GM12892 (cell line): ENCODE data around the gene AGFG2.
A peak's percentile ranks its signal among the peaks of the same experiment; 100 is the strongest.
"Not testable (repeated sequence)": the region's sequence is repeated elsewhere in the genome, so short reads cannot be mapped to it uniquely, and the experiment has no call there.

Experiments used
- DNase-seq: peaks from one replicate; pipeline ENCODE4 v3.0.0; 2011; ENCODE audit not compliant: insufficient read length
- FAIRE-seq: peaks from 2 replicates; lab custom pipeline; 2011; peaks lifted over from hg19 to GRCh38; lab: Jason Lieb, UNC
- POLR2A ChIP-seq: IDR thresholded peaks from 2 replicates; pipeline ENCODE4 v1.6.1; 2011; ENCODE audit warnings: low read depth, low read length, control low read depth
- POLR2AphosphoS5 ChIP-seq: IDR thresholded peaks from 2 replicates; pipeline ENCODE4 v1.6.1; 2011; ENCODE audit warnings: low read depth, low read length, control low read depth
- TAF1 ChIP-seq: IDR thresholded peaks from 2 replicates; pipeline ENCODE4 v1.6.1; 2011; ENCODE audit warnings: low read depth, mild to moderate bottlenecking, control low read depth, low read length, borderline replicate concordance

The AGFG2 gene

GRCh38 chr7:100532165-100533022 is 6.6 kb upstream of the AGFG2 start:
- no peak for FAIRE-seq
- TF ChIP-seq TAF1 (no peak), POLR2A (no peak), POLR2AphosphoS5 (no peak)
- no peak for DNase-seq

DNA sequence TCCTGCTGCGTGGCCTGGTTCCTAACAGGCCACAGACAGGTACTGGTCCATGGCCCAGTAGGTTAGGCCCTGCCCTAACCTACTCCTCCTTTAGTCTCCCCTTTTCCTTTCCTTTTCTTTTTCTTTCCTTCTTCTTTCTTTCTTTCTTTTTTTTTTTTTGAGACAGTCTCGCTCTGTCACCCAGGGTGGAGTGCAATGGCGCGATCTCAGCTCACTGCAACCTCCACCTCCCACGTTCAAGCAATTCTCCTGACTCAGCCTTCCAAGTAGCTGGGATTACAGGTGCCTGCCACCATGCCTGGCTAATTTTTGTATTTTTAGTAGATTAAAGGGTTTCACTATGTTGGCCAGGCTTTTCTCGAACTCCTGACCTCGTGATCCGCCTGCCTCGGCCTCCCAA is 3.0 kb upstream of the AGFG2 start:
- not testable (repeated sequence) for FAIRE-seq, DNase-seq

- not testable (repeated sequence) for FAIRE-seq, DNase-seq
These were observed 2.3 kb upstream of the AGFG2 start for GRCh38 chr7:100536695-100537094.

GRCh38 chr7:100538348-100538653 is 702 bp upstream of the AGFG2 start:
- DNase-seq, result no peak
- FAIRE-seq, result no peak
- no peak for TF ChIP-seq POLR2A
- TF ChIP-seq TAF1, result no peak
- TF ChIP-seq POLR2AphosphoS5, result no peak

DNA sequence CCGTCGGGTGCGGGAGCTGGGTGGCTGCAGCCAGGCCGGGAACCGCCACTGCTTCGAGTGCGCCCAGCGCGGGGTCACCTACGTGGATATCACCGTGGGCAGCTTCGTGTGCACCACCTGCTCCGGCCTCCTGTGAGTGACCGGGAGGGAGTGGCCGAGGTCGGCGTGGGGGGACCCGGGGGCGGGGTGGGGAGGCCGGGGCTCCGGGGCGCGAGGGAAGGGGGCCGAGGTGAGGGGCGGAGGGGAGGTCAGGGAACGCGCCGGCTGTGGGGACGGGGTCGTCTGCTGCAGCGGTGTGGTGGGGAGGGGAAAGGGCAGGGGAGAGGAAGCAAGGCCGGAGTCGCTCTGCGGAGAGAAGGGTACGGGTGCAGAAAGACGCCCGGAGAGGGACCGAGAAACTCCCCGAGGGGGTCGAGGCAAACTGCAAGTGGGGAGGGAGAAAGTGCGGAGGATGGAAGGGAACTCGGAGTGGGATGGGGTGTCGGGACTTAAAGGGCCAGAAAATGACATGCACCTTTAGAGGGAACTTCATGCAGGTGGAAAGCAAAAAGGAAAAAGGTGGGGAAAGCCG is 518 bp downstream of the AGFG2 start:
- TF ChIP-seq TAF1, result no peak
- no peak for TF ChIP-seq POLR2AphosphoS5
- TF ChIP-seq POLR2A, result no peak
- FAIRE-seq (no peak), DNase-seq (no peak)

- TF ChIP-seq POLR2A (no peak), POLR2AphosphoS5 (no peak), TAF1 (no peak)
- DNase-seq (no peak), FAIRE-seq (no peak)
These were observed 1.2 kb downstream of the AGFG2 start for GRCh38 chr7:100540073-100540723.

- not testable (repeated sequence) for DNase-seq, FAIRE-seq
These were observed 2.3 kb downstream of the AGFG2 start for GRCh38 chr7:100541309-100541708.

GRCh38 chr7:100543586-100543985 is 4.6 kb downstream of the AGFG2 start:
- no peak for FAIRE-seq
- DNase-seq, result no peak
- no peak for TF ChIP-seq POLR2A
- no peak for TF ChIP-seq TAF1
- TF ChIP-seq POLR2AphosphoS5, result no peak

DNA sequence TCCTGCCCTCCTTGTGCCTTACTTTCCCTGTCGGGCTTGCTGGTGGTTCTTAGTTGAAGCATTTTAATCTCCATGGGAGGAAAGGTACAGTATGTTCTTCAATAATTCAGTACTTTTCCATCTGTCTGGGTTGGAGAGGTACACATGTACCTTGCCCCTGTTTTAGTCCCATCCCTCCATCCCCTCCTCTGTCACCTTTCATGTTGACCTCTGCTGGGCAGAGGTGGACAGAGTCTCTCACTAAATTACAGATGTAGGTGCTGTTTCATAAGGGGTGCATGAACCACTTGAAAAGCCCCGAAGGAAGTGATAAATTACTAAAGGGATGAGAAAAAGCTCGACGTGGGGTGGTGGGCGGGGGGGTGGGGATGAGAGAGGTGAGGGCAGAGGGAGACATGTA is 5.4 kb downstream of the AGFG2 start:
- TF ChIP-seq TAF1 (no peak), POLR2A (no peak), POLR2AphosphoS5 (no peak)
- DNase-seq (no peak), FAIRE-seq (no peak)

DNA sequence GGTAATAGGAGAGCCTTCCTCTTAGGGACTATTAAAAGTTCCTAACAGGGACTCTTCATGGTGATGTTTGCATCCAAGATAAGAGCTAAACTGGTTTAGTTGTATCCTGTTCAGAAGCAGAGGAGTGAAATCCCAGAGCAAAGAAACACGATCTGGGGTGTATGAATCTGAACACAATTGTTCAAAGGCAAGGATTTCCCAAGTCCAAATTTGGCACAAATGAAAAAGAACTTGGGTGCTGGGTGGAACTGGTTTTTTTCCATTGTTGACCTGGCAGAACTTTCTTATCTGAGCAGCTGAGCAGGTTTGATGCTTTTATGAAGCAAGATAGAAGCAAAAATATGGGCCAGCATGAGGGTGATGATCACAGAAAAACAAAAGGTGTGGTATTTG is 6.0 kb downstream of the AGFG2 start:
- no peak for TF ChIP-seq POLR2AphosphoS5
- FAIRE-seq (no peak), DNase-seq (no peak)

DNA sequence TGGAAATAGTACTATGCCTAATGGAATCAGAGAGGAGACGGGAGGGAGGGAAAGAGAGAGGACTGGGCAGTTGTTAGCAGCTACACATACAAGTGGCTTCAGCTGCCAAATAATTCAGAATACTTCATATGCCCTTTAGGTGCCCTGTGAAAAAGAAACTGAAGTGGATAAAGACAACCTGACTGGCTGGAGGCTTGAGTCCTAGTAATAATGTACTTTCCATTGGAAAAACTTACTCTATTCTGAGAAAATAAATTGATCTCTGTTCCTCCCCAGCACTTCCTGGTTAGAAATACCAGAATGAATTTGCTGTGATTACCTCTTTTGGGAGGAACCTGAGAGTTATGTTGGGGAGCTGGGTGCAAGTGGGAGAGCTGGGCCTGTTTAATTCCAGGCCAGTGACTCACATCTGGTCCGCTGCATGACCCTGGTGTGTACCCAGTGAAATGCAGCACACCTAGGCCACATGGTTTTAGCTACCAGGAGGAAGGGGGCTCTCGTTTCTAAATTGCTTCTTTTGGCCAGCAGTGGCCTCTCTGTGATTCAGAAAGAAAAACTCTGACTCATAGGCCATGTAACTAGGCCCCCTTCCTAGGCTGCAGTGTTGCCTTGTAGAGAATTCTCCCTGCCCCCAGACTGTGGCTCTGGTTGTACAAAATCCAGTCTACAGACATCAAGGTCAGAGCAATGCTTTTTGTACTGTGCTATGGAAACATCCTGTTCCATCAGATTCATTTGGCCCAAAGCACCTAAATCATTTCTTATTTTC is 6.5 kb downstream of the AGFG2 start:
- FAIRE-seq, result peak; percentile 78
- TF ChIP-seq POLR2AphosphoS5 (peak; percentile 43; the same call in 1 of the 2 replicates), POLR2A (peak; percentile 62; the same call in 1 of the 2 replicates), TAF1 (no peak)
- DNase-seq, result no peak

DNA sequence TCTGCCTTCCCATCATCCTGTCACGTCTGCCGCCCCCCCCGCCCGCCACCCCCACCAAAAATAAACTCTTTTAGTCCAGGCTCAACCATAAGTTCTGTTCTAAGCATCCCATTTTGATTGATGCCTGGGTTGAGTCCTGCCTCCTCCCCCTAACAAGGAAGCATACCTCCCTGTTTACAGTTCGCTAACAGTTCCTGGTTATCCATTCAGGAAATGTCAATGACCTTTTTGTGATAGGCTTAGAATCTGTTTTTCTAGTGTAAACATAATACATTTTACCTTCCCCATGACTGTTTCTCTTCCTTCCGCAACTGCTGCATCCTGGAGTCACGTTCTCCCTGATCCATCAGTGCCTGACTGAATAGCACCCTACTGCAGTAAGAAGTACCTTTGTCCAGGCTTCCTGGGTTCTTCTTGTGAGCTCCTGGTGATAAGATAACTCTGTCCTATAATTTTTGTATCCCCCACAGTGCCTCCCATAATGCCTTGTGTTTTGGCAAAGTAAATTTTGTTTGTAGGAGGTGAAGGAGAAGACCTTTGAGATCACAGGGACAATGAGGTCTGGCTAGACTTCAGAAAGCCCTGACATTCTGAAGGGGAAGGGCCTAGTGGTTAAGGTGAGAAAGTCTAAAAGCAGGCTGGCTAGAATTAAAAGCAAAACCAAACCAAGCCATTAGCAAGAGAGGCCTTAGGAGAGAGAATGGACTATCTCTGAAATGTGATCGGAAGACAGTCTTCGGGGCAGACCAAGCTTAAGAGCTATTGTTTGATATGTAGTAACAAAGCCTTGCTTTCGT is 7.3 kb downstream of the AGFG2 start:
- DNase-seq (no peak), FAIRE-seq (peak; percentile 76)
- TF ChIP-seq TAF1 (peak; percentile 47; the same call in 1 of the 2 replicates), POLR2AphosphoS5 (no peak), POLR2A (no peak; the same call in 1 of the 2 replicates)
